Measurements from ENCODE around the gene GSTCD.

Gene GSTCD

DNA sequence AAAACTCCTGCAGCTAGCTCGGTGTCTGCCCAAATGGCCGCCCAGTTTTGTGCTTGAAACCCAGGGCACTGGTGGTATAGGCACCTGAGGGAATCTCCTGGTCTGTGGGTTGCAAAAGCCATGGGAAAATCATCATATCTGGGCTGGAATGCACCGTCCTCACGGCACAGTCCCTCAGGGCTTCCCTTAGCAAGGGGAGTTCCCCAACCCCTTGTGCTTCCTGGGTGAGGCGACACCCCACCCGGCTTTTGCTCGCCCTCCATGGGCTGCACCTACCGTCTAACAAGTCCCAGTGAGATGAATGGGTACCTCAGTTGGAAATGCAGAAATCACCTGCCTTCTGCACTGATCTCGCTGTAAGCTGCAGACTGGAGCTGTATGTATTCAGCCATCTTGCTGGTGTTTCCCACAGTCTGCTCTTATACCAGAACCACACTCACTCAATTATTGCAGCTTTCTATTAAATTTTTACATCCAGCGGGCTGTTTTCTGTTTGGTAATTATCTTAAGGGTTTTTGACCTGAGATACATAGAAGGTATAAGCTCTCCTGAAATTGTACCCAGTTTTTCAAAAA is 150.0 kb downstream of the GSTCD start:
- H3K27me3 ChIP-seq (replicated peaks; ENCODE audit: control insufficient read depth, insufficient read depth, low read length) = no peaks in the 10 kb centered on the region
- H3K36me3 ChIP-seq (ENCODE audit: control insufficient read depth, insufficient read depth, low read length) = no peaks in the 10 kb centered on the region
- H3K4me3 ChIP-seq (replicated peaks; ENCODE audit: low read depth, low read length) = no peak overlapping the region; the same call in 1 of the 2 replicates
- peak; percentile 51 for DNase-seq (ENCODE audit: extremely low read depth, insufficient read length)
- TF ChIP-seq, protein P1, sequence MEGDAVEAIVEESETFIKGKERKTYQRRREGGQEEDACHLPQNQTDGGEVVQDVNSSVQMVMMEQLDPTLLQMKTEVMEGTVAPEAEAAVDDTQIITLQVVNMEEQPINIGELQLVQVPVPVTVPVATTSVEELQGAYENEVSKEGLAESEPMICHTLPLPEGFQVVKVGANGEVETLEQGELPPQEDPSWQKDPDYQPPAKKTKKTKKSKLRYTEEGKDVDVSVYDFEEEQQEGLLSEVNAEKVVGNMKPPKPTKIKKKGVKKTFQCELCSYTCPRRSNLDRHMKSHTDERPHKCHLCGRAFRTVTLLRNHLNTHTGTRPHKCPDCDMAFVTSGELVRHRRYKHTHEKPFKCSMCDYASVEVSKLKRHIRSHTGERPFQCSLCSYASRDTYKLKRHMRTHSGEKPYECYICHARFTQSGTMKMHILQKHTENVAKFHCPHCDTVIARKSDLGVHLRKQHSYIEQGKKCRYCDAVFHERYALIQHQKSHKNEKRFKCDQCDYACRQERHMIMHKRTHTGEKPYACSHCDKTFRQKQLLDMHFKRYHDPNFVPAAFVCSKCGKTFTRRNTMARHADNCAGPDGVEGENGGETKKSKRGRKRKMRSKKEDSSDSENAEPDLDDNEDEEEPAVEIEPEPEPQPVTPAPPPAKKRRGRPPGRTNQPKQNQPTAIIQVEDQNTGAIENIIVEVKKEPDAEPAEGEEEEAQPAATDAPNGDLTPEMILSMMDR (IDR thresholded peaks at IDR 0.05; ENCODE audit: insufficient read depth, low read length, poor library complexity, severe bottlenecking) = no peak

DNA sequence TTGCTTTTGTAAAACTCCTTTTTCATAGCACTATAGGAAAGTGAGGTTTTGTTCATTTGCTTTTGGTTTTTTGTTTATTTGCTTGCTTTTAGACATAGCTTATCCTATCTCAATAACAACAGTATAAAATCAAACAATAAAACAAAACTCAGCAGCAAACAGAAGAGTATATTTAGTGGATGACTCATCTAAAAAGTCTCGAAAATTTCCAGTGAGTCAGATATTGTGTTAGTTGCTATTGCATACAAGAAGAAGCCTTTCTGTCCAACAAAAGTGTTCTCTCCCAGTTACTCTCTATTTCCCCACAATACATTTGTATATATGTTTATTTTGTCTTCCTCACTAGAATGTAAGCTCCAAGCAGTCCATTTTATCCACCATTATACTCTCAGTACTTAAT is 150.6 kb downstream of the GSTCD start:
- Histone ChIP-seq H3K27me3 (replicated peaks; ENCODE audit: control insufficient read depth, insufficient read depth, low read length) (no peaks in the 10 kb centered on the region), H3K36me3 (ENCODE audit: control insufficient read depth, insufficient read depth, low read length) (no peaks in the 10 kb centered on the region), H3K4me3 (replicated peaks; ENCODE audit: low read depth, low read length) (no peak overlapping the region)
- peak; percentile 28 for DNase-seq (ENCODE audit: extremely low read depth, insufficient read length)
- TF ChIP-seq, protein P1 (IDR thresholded peaks at IDR 0.05; ENCODE audit: insufficient read depth, low read length, poor library complexity, severe bottlenecking) = no peak

DNA sequence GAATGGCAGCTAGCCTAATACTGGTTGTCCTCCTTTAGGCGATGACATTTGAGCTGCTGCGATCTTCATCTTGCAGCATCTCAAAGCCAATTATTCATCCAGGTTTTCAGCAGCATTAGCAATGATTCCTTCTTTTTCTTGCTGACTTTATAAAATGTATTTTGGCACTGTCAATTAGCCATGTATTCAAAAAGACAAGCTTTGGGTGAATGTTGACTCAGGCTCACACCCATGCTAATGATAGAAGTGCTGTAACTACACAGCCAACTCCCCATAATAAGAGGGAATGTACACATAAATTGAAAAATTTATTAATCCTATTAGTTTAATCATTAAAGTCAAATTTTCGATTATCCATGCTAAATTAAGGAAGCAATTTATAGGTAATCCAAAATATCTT is 162.4 kb downstream of the GSTCD start:
- no peak for DNase-seq (ENCODE audit: extremely low read depth, insufficient read length)
- TF ChIP-seq, protein P1 (IDR thresholded peaks at IDR 0.05; ENCODE audit: insufficient read depth, low read length, poor library complexity, severe bottlenecking) = no peak
- H3K27me3 ChIP-seq (replicated peaks; ENCODE audit: control insufficient read depth, insufficient read depth, low read length) = no peaks in the 10 kb centered on the region
- H3K4me3 ChIP-seq (replicated peaks; ENCODE audit: low read depth, low read length) = no peak overlapping the region
- no peaks in the 10 kb centered on the region for H3K36me3 ChIP-seq (ENCODE audit: control insufficient read depth, insufficient read depth, low read length)

- no peak for DNase-seq (ENCODE audit: extremely low read depth, insufficient read length)
- TF ChIP-seq, protein P1 (IDR thresholded peaks at IDR 0.05; ENCODE audit: insufficient read depth, low read length, poor library complexity, severe bottlenecking) = no peak
- Histone ChIP-seq H3K36me3 (ENCODE audit: control insufficient read depth, insufficient read depth, low read length) (no peaks in the 10 kb centered on the region), H3K27me3 (replicated peaks; ENCODE audit: control insufficient read depth, insufficient read depth, low read length) (no peaks in the 10 kb centered on the region), H3K4me3 (replicated peaks; ENCODE audit: low read depth, low read length) (no peak overlapping the region)
Measured at GRCh38 chr4:105871997-105872396, 163.4 kb downstream of the GSTCD start.

DNA sequence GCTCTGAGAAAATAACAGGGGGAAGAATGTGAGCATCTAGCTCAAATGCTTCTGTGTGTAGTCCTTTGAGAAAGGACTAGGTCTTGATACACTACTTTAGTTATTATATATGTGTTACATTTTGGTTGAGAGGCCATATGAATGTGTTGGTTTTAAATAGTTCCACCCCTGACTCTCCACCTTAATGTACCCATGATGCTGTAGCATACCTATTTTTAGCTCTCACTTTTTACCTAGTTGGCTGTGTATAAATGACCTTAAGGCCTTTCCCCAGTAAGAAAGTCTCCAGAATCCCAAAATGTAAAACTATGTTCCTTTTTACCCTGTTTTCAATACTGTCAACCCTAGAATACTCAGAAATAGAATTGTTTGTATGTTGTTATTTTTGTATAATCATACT is 166.6 kb downstream of the GSTCD start:
- Histone ChIP-seq H3K36me3 (ENCODE audit: control insufficient read depth, insufficient read depth, low read length) (no peaks in the 10 kb centered on the region), H3K27me3 (replicated peaks; ENCODE audit: control insufficient read depth, insufficient read depth, low read length) (no peaks in the 10 kb centered on the region), H3K4me3 (replicated peaks; ENCODE audit: low read depth, low read length) (no peak overlapping the region)
- TF ChIP-seq, protein P1 (IDR thresholded peaks at IDR 0.05; ENCODE audit: insufficient read depth, low read length, poor library complexity, severe bottlenecking) = no peak
- DNase-seq (ENCODE audit: extremely low read depth, insufficient read length) = no peak

GRCh38 chr4:105878668-105879067 is 170.1 kb downstream of the GSTCD start:
- no peak for DNase-seq (ENCODE audit: extremely low read depth, insufficient read length)
- TF ChIP-seq, protein P1 (IDR thresholded peaks at IDR 0.05; ENCODE audit: insufficient read depth, low read length, poor library complexity, severe bottlenecking) = no peak
- Histone ChIP-seq H3K27me3 (replicated peaks; ENCODE audit: control insufficient read depth, insufficient read depth, low read length) (no peaks in the 10 kb centered on the region), H3K36me3 (ENCODE audit: control insufficient read depth, insufficient read depth, low read length) (no peaks in the 10 kb centered on the region), H3K4me3 (replicated peaks; ENCODE audit: low read depth, low read length) (no peak overlapping the region)

All from GM06990 (cell line).